GM18526 (cell line): ENCODE data around the gene TMEM144.

Source experiments
- POLR2A ChIP-seq: IDR thresholded peaks from 3 replicates; pipeline ENCODE4 v1.6.1; 2011; ENCODE audit not compliant: insufficient read length; ENCODE audit errors: extremely low read depth

TMEM144 gene

DNA sequence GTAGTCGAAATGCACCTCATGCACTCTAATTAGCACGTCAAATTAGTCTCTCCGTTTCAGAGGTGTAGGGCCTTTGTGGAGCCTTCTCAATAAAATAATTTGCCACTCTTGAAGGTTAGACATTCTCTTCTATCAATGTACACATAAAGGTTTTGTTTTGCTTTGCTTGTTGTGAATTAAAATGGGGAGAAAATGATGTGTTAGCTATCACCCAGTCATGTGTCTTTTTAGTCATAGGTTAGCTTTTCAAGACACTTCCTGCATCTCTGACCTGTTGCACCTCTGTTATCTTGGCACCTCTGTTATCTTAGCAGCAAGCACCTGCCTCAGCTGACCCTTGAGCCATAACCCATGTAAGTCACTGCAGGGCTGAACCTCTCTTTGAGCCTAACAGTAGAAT, 936 bp downstream of the TMEM144 start:
- TF ChIP-seq POLR2A: no peak

DNA sequence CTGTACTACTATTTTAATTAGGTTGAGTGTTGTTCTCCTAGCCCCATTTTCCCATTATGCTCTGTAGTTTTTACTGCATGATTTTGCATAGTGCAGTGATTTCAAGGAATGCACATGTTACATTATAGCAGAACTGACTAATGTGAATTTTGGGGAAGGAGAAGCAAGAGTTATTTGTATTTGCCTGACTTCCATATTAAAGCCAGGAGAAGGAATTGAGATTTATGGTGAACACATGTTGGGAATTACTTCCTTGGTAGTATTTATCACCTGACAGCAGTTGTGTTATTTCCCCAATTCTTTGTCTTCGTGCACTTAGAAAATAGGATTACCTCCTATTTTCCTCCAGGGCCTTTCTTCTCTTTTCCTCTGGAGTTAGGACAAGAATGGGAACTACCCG, 3.2 kb downstream of the TMEM144 start:
- no peak for TF ChIP-seq POLR2A

DNA sequence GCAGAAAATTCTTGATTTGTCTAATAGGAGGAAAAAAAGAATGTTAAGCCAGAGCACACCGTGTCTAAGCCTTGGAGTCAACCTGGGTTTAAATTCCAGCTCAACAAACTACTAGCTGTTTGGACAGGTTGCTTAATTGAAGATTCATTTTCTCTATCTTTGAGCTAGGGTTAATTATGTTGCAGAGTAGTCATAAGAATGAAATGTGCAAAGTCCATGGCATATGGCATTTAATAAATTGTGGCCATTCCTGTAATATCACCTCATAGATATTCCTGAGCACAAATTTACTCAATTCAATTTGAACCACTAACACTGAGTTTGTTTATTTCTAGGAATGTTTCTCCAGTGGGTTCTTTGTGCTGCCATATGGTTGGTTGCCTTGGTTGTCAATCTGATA, 4.6 kb downstream of the TMEM144 start:
- TF ChIP-seq POLR2A: no peak

DNA sequence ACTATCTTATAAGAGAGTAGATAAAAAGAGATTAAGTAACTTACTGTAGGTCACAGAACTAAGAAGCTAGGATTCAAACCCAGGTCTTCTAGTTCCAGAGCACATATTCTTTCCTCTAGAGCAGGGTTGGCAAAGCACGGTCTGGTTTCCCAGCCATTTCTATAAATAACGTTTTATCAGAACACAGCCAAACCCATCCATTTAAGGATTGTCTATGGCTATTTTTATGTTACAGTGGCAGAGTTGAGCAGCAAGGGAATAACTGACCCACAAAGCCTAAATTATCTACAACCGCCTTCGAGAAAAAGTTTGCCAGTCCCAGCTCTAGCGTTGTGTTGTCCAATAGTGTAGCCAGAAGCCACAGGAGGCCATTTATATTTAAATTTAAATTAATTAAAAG, 7.5 kb downstream of the TMEM144 start:
- no peak for TF ChIP-seq POLR2A

DNA sequence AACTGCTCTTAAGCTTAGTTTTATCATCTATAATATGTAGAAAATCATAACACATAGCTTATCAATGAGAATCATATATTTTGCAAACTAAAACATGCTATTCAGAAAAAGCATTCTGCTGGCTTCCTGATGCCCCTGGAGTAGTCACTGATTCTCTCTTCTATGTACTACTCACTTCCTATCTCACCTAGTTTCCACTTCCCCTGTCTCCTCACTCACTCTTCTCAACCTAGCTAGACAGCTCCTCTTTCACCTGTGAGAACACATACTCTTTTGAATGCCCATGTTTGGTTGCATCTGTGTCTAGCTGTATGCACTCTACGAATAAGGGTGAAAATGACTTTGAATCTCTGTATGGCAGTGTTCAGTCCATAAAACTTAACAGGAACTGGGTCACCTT, 9.3 kb downstream of the TMEM144 start:
- no peak for TF ChIP-seq POLR2A

DNA sequence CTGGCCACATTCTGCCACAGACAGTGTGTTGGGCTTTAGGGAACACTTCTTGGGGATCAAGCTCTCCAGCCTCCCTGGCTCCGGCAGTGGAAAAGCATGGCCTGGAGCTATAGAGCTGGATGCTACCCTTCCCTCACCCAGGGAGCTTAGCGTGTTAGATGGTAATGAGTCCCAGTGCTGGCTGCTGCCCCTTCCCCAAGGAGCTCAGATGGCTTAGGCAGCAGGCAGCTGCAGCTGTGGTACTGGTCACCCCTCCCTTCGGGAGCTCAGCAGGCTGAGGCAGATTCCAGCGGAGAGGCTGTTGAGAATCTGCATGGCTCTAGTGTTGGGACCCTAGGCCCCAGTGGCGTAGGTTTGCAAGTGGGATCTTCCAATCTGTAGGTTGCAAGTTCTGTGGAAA, 19.5 kb downstream of the TMEM144 start:
- TF ChIP-seq POLR2A: no peak

DNA sequence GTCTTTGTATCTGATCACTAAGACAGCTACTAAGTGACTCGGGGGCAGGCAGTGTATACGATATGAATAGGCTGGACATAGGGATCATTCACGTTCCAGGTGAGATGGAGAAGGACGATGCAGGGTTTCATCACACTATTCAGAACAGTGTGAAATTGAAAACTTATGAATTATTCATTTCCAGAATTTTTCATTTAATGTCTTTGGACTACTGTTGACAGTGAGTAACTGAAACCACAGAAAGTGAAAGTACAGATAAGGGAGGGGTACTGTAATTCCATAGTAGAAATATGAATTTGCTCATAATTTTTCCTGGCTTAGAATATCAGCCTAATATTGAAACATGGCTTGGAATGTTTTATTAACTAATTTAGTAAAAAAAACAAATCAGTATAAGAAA, 24.4 kb downstream of the TMEM144 start:
- no peak for TF ChIP-seq POLR2A

DNA sequence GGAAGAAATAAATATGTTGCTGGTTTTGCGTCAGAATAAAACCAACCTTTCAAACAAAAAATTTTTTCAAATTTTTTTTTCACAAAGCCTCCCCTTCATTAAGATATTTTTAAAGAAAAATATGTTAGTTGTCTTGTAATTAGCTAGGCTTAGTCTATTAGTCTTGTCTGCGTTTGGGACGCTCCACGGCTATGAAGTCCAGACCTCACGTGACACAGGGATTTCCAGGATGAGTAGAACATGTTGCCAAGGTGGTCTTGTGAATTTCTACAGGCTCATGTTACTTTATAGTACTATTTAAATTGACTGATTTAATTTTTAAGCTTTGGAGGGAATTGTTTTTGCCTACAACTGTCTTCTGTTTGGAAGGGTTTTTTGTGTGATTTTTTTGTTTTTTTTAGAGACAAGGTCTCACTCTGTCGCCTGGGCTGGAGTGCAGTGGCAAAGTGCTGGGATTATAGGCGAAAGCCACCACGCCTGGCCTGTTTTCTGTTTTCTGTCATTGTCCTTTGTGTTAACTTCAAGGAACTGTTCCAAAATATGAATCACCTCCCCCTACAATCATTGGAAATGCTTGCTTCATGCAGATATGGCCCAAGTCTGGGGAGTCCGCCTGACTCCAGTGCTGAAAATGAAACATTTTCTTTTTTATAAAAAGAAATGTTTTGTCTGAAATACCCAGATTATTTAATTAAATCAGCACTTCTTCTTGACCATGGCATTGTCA, 26.2 kb downstream of the TMEM144 start:
- no peak for TF ChIP-seq POLR2A

DNA sequence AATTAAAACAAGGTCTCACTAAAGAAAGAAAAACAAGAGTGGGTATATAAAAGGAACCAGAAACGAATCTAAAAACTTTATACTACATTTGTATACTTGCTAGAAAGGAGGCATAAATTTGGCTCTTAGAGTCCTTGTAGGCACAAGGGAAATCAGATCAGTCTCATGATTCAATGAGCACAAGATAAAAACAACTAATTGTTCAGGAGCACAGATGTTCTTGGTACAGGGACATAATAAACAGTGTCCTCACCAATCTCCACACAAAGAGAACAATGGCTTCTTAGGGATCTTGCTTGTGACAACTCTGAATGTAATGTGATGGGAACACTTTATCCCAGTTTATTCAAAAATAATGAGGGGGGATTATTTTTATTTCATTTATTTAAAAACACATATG, 28.3 kb downstream of the TMEM144 start:
- TF ChIP-seq POLR2A: no peak

DNA sequence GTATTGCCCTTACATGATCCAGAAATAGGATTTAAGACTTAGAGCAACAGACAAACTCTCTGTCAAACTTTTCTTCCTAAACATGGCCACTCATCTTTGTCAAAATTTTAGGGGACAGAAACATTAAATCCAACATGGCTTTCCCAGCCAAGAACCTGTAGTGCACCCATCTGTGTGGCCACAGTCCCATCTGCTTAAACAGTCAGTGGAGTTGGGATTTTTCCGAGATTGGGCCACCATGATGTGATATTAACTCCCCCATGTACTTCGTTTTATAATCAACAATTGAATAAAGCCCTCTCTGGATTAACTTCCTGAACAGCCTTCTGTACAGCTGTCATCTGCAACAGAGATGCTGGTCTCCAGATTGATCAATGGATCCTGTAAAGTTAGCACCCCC, 28.9 kb downstream of the TMEM144 start:
- TF ChIP-seq POLR2A: no peak

DNA sequence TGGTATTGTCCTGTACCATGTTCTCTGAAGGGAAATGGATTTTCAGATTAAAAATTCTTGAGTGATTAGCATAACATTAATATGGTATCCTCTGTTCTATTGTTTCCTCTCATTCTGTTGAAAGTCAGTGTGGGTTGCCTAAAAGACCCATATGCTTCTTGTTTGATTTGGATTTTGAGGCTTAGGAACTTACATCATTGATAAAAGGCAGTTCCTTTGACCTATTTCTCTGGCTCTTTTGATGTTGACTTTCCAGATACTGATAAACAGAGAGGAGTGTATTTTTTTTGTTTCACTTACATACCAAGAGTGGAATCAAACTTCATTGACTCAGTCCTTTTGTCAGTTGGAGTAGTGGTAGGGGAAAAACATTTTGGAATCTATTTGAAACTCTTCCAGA, 32.8 kb downstream of the TMEM144 start:
- no peak for TF ChIP-seq POLR2A

DNA sequence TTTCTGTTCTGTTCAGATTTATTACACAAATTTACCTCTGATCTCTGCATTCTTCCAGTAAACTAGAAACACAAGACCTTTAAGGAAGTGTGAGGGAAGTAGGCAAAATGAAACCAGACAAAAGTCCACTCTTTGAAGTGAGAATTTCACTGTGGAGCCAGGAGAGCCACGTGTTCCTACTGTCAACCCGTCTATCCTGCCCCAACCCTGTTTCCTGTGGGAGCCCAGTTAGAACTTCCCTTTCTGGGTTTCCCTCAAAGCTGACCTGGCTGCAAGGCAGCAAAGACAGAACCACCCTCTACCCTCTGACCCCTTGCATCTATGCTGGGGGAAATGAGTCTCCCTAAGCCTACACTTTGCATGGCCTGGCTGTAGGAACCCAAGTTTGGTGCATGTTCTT, 40.0 kb downstream of the TMEM144 start:
- TF ChIP-seq POLR2A: no peak

DNA sequence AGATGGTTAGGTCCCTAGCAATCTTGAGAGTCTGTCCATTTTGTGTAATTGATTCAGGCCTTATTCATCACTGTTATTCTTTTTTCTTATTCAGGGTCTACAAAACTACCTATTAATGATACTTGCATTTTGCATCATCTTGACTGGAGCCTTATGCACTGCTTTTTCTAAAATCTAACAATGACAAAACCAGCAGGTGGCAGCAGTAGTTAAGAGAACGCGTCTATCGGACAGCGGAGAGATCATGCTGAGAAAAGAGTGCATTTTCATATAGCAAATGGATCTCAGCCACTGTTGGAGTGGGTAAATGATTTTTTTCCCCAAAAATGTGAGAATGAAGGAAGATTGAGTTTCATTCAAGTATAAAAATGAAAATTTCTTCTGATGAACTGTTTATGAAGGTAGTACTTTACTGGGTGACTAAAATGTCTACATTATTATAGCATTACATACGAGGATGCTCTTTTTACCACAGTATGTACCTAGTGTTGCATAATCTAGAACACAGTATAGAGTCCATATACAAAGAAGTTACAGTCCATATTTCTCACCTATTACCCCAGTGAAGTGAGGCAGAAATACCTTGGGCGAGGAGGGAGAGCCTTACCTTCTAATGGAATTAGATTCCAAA, 43.2 kb downstream of the TMEM144 start:
- TF ChIP-seq POLR2A: no peak

DNA sequence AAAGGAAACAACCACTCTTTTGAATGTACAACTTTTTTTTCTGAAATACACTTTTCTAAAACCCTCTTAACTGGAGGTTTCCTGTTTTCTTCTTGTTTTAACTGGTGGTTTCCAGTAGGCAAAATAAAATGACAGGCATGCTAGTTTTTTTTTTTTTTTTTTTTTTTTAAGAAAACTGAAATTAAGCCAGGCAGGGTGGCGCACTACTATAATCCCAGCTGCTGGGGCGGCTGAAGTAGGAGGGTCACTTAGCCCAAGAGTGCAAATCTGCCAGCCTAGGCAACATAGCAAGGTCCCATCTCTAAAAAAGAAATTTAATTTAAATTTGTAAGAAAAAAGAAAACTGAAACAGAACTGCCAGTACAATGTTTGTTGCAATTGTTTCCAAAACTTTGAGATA, 44.0 kb downstream of the TMEM144 start:
- TF ChIP-seq POLR2A: no peak

DNA sequence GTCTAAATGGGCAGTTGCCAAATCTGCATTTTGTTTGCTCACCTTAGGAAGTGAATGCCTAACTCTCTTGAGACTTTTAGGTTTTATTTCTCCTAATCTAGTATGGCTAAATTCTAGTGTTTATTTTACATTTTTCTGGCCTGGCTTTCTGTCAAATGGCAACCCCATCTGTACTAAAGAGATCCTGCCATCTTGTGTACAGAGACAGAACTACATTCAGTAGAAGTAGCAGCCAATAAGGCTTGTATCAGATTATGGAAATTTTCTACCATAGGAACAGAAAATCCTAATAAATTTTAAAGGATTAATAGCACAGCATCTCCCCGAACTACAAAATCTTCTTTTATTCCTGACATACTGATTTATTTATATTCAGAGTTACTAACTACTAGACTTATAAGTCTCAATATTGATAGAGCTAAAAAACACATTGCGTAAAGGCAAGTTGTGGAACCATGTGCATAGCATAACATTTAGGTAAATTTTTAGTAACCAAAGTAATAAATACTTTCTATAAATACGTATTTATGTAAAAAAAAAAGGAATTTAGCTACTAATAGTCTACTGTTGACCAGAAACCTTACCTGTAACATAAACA, 45.5 kb downstream of the TMEM144 start:
- TF ChIP-seq POLR2A: no peak

DNA sequence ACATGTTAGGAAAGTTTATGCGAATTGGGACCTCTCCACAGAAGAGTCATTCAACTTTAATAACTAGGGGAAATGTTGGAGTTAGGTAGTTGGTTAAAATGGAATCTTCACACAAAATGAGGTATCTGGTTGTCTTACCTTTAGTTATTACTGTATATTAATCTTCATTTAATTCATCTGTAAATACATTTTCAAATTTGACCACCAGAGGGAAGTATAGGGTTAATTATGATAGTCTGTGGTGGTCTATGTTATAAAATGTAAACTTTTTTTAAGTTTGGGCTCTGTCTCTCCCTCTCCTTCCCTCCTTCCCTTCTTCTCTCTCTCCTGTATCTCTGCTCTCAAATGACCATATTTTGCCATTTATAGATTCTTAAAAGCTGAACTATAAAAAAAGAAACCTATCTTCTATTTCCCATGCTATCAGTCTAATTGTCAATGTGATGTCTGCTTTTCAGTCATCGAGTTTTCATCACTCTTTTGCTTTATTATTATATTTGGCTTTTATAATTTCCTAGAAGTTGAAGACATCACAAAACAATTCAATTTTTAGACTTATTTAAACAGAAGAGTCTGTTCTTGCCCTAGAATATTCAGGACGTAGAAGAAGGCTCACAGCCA, 49.8 kb downstream of the TMEM144 start:
- no peak for TF ChIP-seq POLR2A
